DLD1 (cell line): Measurements from ENCODE around the gene DNLZ.

Source experiments
- in situ Hi-C: cut with HindIII; loops from 2 replicates; pipeline ENCODE4 v1.10.0; 2017; ENCODE audit warnings: low sequenced_read_pairs

The DNLZ gene

GRCh38 chr9:136397643-136398042 is 34.1 kb upstream of the DNLZ start:
- in situ Hi-C loops = no loop called here

DNA sequence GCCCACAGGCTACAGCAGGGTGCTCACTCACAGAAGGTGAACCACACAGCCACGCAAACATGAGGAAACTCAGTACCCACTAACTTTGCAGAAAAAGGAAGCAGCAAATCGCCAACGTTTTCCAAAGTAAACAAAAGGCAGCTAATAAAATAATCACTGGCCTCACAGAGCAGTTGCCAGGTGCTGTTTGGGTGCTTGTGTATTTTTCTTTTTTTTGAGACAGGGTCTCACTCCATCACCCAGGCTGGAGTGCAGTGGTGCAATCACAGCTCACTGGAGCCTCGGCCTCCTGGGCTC is 32.6 kb upstream of the DNLZ start:
- in situ Hi-C loops = no loop called here

GRCh38 chr9:136395345-136396218 is 32.0 kb upstream of the DNLZ start:
- in situ Hi-C loops = no loop called here

DNA sequence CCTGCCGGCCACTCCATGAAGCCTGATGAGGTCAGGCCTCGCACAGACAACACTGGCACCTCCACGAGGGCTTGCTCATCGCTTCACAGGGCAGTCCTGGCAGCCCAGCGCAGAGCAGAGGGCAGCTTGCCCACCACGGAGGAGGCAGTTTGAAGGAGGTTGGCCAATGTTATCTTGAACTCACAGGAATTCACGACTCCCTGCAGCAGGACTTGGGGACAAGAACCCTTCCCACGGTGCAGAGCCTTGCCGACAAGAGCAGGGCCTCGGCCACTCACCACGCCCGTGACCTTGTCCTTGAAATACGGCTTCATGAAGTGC is 31.4 kb upstream of the DNLZ start:
- in situ Hi-C loops = no loop called here

- in situ Hi-C loops = no loop called here
Observed at GRCh38 chr9:136394312-136395019, 30.9 kb upstream of the DNLZ start.

DNA sequence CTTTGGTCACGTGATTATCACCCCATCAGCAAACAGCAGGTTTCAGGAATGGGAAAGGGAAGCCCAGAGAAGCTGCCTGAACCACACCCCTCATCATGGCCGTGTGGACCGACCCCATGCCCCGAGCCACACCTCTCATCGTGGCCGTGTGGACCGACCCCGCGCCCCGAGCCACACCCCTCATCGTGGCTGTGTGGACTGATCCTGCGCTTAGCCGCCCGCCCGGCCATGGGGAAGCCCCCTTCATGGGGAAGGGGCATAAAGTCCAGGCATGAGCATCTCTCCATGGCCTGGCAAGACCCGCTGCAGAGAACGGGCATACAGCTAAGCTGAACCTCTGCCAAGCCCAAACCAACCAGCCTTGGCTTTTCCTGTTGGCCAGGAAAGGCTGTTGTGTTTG is 30.0 kb upstream of the DNLZ start:
- in situ Hi-C loops = no loop called here

GRCh38 chr9:136392538-136393449 is 29.2 kb upstream of the DNLZ start:
- in situ Hi-C loops = no loop called here

GRCh38 chr9:136391737-136392537 is 28.4 kb upstream of the DNLZ start:
- in situ Hi-C loops = no loop called here

GRCh38 chr9:136389396-136389795 is 25.9 kb upstream of the DNLZ start:
- in situ Hi-C loops = no loop called here

DNA sequence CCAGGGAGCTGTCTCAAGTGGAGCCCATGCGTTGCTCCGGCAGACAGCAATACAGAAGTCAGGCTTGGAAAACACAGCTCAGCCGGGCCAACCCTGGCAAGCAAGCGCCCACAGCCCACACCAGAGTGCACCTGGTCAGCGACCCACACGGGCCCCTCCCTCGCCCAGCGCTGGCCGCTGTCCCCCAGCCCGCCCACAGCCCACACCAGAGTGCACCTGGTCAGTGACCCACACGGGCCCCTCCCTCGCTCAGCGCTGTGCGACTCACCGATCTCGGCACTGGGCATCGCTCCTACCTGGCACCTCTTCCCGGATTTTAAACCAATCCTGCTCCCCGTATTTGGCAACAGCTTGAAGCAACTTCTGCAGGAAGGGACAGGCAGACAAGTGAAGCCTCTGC is 23.7 kb upstream of the DNLZ start:
- in situ Hi-C loops = no loop called here

GRCh38 chr9:136386018-136386417 is 22.5 kb upstream of the DNLZ start:
- in situ Hi-C loops = no loop called here

DNA sequence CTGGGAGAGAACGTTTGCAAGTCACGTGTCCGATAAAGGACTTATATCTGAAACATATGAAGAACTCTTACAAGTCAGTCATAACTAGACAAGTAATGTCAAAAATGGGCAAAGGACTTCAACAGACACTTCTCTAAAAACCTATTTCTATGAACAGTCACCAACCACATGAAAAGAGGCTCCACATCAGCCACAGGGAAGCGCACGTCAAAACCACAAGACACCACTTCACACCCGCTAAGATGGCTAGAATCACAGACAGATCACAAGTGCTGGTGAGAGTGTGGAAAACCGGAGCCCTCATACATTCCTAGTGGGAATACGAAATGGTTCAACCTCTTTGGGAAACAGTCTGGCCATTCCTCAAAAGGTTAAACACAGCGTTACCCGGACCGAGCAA is 21.5 kb upstream of the DNLZ start:
- in situ Hi-C loops = no loop called here

- in situ Hi-C loops = no loop called here
Observed at GRCh38 chr9:136383436-136383835, 19.9 kb upstream of the DNLZ start.

- in situ Hi-C loops = no loop called here
Observed at GRCh38 chr9:136381966-136382513, 18.5 kb upstream of the DNLZ start.

GRCh38 chr9:136381311-136381710 is 17.8 kb upstream of the DNLZ start:
- in situ Hi-C loops = no loop called here

GRCh38 chr9:136380381-136380780 is 16.8 kb upstream of the DNLZ start:
- in situ Hi-C loops = no loop called here

GRCh38 chr9:136379891-136380290 is 16.3 kb upstream of the DNLZ start:
- in situ Hi-C loops = no loop called here

GRCh38 chr9:136379401-136379800 is 15.9 kb upstream of the DNLZ start:
- in situ Hi-C loops = no loop called here

DNA sequence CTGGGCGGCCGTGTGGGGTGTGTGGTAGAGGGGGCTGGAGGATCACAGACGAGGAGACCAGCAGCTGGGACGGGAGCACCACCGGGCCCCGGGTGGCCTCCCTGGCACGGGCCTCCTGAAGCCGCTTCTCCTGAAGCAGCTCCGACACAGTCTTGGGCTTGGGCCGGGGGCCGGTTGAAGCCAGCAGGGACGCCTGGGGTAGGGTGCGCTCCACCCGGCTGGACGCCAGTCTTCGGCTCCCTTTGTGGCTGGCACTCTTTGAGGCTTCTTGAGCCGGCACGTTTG is 15.4 kb upstream of the DNLZ start:
- in situ Hi-C loops = no loop called here

- in situ Hi-C loops = no loop called here
Observed at GRCh38 chr9:136378170-136379002, 14.8 kb upstream of the DNLZ start.
